HG02885 (cell line): Measurements from ENCODE around the gene AFP.
A peak's percentile ranks its signal among the peaks of the same experiment; 100 is the strongest.

Experiments
- ATAC-seq: cut with Tn5 transposase; IDR thresholded peaks from one replicate; pipeline ENCODE4 v1.9.1; 2021; ENCODE audit warnings: mild to moderate bottlenecking; ENCODE audit not compliant: unreplicated experiment, poor library complexity

Gene AFP

DNA sequence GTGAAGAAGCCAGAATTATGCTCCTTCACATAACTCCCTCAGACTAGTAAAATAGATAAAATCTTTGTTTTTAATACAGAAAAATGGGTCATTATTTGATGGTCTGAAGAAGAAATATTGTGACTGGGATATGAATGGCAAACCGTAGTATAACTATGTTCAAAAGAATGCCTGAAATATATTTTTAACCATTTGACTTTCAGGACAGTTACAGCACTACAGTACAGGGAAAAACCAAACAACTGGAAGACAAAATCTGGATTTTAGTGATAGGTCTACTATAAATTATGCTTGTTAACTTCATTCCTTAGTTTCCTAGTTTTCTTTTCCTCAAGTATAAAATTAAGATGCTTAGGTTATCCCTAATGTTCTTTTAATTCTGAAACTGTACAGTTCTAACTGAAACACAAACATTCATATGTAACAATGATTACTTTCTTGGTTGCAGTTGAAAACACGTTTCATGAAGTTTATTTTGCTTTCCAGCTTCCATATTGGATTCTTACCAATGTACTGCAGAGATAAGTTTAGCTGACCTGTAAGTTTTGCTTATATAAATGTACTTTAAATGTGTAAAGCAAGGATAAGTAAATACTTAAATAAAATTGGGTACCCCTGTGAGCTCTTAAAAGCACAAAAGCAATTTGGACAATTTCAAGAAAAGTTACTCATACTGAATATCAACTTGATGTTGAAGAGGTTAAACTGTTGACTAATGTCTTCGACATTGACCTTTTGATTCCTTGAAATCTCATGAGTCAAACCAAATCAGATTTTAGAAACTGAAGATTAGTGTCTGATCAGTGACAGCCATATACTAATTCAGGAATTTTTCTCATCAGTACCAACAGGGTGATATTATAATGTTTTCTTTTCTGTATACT is 895 bp downstream of the AFP start:
- no peak for ATAC-seq

DNA sequence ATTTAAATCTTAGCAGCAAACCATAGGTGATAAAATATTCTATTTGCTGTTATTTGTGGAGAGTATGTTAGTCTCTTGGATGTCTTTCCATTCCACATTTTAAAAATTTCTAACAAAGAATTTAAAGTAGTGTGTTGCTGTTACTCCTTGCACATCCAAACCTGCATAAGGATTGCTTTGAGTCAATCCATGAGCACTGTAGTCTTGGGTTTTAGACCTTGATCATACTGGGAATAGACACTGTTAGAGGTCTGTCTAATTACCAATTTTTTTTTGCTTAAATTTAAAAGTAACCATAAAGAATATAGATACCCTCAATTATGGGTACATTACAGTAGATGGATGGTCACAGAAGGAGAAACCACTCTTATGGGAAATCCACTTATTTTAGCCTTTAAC is 1.5 kb downstream of the AFP start:
- no peak for ATAC-seq

DNA sequence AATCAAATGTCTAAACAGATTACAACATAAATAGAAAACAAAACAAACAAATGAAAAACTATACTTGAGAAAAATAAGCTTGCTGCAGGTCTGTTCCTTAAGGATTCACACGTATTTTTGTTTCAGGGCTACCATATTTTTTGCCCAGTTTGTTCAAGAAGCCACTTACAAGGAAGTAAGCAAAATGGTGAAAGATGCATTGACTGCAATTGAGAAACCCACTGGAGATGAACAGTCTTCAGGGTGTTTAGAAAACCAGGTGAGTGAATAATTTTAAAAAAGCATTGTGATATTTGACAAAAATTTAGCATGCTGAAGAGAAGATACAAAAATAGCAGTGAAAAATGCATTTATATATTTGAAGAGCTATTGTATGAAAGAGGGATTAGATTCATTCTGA is 2.0 kb downstream of the AFP start:
- no peak for ATAC-seq

DNA sequence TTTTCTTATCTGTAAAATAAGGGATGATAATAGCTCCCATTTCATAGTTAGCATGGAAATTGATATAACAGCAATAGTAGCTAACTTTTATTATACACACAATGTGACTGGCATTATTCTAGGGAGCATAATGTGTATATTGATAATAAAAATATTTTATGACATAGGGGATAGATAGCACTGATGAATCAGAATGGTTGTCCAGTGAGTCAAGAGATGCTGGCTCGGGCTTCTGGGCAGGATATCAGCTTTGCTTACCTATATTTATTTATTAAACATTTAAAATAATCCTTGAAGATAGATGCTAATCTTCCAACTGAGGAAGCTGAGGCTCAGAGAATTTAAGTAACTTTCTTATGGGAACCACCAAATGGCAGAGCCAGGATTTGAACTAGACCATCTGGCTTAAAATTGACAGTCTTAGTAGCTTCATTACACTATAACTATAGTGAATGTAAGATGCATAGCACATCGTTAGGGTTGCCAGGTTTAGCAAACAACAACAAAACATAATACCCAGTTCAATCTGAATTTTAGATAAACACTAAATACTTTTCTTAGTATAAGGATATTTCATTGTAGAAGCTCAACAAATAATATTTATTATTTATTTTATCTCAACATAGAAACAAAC is 2.7 kb downstream of the AFP start:
- ATAC-seq, result no peak

DNA sequence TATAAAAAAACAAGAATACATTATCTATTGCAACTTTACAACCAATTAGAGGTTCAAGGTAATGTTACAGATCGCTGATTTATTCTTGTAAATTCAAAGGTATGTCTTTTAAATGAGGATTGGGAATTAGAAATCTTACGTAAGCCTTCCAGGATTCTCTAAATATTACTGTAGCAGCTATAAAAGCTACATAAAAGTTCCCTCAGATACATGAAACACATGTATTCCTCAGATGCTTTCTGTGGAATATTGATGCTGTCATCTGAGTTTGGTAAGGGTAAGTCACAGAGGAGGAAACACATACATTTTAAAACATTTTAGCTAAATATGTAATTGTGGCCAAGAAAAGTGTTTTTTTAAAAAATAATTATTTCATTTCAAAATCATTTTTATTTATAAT is 3.4 kb downstream of the AFP start:
- ATAC-seq, result no peak

DNA sequence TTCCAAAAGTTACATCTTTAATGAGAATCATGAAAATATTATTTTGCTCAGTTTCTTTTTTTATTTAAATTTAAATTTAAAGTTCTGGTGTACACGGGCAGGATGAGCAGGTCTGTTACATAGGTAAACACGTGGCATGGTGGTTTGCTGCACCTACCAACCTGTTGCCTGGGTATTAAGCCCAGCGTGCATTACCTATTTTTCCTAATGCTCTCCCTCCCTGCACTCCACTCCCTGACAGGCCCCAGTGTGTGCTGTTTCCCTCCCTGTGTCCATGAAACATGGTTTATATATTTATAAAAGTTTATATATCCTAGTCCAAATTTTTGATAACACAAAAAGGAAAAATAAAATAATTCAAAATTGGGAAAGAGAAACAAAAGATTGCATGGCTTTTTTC is 4.0 kb downstream of the AFP start:
- ATAC-seq, result no peak

DNA sequence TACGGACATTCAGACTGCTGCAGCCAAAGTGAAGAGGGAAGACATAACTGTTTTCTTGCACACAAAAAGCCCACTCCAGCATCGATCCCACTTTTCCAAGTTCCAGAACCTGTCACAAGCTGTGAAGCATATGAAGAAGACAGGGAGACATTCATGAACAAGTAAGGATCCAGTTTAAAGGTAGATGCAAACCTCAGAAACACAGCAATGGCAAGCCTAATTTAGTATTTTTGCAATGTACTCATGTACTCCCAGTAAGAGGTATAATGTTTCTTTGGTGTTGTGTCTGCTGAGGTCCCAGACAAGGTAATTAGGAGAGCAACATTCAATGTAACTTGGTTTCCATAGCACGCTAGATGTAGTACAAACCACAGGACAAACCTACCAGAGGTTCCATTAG is 4.6 kb downstream of the AFP start:
- ATAC-seq, result no peak

DNA sequence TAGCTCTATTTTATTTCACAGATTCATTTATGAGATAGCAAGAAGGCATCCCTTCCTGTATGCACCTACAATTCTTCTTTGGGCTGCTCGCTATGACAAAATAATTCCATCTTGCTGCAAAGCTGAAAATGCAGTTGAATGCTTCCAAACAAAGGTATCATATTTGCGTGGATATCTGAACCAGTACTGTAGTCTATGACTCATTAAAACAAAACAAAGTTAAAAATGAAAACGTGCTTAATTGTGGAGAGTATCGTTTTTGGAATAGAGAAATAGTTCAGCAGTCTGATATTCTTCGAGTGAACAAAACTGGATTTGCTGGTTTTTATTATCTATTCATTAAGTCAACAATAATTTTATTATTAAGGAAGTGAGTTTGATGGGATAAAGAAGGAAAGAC is 6.3 kb downstream of the AFP start:
- no peak for ATAC-seq

DNA sequence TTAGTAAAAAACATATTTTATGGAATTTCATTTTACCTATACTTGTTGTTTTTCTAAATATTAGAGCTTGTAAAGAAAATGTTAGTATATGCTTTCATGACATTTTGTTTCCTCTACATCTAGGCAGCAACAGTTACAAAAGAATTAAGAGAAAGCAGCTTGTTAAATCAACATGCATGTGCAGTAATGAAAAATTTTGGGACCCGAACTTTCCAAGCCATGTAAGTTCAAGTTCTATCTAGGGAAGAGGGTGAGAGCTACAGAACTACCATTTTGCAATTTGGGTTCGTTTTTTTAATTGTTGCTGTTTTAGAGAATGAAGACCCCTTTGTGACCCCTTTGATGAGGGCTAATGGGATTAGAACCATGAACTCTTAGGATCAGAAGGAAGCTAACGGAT is 7.2 kb downstream of the AFP start:
- no peak for ATAC-seq

DNA sequence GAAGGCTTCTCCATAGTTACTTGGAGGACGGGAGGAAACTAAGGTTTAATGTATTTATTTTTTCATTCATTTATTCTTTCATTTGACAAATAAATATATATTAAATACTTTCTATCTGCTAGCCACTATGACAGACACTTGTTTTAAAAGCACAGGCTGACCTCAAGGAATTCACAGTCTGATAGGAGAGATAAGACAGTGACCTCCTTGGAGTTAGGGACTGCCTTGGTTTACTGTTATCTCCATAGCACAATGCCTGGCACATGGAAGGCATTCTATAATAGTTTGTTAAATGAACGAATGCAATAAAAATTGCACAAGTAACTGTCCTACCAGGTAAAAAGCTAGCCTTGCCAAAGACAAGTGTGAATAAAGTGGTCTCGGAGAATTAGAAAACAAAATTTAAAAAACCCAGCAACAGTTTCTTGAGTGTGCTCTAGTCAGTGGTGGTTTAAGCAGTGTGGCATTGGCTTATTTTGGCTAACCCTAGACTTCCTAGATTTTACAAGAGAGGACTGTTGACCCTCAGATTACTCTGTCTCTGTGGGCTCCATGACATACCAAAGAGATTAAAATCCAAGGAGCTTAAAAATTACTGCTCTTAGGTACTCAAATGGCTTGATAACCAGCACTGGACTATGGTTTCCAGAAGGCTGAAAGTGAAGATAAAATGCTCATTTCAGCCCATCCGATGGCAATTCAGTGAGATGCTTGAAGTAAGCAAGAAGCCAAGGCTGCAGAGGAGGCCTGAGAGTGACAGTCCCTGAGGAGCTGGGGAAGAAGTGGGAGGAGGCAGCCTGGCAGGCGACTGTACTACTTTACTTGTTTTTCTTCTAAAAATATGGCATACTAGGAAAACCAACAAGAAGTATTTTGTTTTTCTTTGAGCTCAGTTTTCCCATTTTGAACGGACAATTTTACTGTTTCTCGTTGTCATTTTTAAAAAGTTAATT is 9.6 kb downstream of the AFP start:
- no peak for ATAC-seq

DNA sequence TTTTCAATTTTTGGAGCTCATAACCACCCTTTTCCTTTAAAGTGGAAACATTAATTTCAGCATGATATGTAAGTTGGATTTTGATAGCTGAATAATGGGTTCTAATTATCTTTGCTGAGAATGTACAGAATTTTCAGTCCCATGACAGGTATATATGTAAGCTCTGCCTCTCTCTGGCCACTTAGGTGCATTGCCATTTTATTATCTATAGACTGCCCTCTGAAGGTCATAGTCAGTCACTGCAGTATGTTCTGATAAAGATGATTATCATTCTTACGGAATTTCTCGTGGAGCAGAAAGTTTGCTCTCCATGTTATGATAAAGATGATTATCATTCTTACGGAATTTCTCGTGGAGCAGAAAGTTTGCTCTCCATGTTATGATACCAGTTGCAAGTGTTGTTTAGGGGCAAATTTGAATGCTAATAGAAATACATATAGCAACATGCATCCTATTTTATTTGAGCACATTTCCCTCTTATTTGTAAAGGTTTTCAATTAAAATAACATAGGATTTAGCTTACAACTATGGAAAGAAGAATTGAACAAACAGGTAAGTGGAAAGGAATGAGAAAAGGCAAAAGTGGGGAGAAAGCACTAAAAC is 10.4 kb downstream of the AFP start:
- ATAC-seq, result peak; percentile 100

DNA sequence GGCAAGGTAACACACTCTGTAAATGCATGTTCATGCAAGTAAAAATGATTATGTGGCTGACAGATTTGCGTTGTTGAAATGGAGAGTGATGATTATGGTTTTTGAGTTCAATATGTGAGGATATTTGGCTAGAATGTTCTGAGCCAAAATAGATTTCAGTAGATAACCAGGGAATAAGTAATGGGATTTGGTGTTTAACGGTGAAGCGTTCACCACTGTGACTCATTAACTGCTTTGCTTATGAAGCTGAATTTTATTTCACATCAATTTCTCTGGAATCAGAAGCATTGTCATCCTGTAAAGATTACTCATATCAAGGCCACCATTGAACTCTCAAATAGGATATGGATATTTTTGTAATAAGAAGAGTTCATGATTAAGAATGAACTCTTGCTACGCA is 11.7 kb downstream of the AFP start:
- no peak for ATAC-seq

DNA sequence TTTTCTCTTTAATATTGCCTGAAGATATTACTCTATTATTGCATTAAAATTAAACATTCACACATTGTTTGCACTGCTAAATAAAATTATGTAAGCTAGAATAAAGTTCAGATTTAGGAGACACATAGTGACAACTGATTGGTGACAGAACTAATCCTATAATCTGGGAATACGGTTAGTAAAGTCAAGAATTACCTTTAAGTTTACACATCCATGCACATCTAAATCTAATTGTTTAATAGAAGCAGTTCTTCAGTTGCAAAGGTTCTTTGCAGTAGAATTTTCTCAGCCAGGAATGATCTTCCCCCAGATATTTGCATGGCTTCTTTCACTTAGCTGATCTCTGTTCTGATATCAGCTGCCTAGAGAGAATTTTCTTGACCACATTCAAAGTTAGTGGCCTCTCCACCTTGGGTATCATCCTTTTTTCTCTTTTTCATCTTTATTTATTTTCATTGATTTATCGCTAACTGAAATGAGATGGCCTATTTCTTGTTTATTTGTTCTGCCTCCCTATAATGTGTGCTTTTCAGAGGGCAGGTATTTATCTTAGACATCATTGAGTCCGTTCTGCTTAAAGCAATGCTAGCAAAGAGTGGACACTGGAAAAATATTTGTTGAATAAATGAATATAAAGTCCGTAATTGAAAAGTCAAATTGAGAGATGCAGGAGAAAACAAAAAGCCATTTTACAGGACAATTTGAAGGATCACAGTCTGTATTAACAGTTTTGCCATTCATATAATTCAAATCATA is 12.6 kb downstream of the AFP start:
- no peak for ATAC-seq

DNA sequence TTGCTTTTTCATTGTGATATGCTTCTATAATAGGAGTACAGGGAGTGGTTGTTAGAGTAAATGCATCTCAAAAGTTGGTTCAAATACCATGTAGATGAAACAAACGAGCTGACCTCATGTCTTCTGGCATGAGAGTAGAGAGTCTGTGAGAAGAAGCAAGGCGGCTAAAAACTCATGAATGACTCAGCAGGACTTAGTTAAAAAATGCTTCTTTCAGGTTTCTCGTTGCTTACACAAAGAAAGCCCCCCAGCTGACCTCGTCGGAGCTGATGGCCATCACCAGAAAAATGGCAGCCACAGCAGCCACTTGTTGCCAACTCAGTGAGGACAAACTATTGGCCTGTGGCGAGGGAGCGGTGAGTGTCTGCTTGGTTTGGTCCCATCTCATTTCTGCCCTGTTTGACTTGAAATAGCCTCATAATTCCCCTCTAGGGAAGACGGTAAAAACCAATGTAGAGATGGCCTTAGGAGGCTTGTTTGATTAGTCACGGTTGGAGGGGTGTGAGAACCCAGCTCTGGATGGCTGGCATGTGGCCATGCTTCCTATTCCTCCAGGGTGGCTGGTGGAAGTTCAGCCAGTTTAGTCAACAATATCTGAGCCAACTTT is 14.5 kb downstream of the AFP start:
- no peak for ATAC-seq

DNA sequence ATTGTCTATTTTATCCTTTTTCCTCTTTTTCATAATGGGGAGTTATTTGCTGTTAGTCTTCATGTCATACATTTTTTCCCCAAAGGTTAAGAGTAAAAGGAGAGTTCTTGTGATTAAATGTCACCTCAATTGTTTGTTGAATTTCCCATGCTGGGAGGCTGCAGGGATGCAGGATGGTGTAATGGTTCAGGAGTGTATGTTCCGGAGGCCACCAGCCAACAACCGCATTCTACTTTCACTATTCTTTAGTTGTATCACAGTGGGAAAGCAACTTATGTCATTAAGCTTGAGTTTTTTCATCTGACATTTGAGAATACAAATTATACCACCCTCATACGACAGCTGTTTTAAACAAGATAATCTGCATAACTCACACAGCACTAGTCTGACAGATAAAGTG is 15.4 kb downstream of the AFP start:
- no peak for ATAC-seq

DNA sequence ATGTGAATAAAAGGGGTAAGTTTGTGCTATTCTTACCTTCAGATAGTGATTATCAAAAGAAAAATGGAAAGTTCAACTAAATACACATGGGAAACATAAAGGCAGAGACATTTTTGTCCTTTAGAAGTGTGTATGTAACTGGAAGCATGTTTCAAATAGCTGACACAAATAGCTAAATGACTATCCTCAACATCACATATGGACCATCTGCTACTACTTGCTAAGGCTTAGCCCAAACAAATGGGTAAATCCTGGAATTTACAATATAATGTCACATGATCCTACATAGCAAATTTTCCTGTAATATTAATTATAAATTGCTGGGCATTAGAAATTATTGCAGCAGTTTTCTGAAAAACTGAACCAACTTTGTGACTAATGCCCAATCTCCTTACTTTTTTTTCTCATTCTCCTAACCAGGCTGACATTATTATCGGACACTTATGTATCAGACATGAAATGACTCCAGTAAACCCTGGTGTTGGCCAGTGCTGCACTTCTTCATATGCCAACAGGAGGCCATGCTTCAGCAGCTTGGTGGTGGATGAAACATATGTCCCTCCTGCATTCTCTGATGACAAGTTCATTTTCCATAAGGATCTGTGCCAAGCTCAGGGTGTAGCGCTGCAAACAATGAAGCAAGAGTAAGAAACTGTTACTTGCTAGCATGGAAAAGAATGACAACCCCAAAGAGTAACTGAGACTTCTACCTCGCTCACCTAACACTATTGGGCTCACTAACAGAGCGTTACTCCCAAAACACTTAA is 16.1 kb downstream of the AFP start:
- no peak for ATAC-seq

DNA sequence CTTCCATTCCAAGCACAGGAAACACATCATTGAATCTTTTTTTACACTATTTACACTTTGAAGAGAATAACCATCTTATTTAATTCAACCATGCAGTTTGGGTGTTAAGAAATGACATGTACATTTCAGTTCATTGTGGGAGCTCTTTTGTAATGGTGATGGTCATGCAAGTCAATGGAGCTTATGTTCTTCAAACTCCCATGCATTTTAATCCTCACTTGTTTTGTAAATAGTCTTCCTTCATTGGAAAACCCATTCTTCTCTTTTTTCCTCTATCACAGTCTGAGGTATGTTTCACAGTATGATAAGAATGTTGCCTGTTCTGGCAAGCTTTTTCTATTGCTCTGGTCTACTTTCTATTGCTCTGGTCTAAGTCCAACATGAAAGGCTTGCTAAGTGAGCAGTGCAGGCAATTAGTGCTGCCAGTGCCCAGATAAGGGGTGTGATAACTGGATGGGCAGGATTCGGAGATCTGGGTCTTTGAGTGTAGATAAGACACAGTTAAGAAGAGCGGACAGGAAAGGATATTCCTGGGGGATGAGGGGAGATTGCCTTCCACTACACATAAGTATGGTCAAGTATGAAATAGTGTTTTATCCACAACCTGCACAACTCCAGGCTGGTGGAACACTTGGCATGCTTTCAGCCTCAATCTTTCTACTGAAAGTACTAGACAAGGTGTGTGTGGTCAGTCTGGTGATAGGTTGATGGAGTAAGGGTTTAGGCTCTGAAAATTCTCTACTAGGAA is 17.1 kb downstream of the AFP start:
- ATAC-seq, result no peak

DNA sequence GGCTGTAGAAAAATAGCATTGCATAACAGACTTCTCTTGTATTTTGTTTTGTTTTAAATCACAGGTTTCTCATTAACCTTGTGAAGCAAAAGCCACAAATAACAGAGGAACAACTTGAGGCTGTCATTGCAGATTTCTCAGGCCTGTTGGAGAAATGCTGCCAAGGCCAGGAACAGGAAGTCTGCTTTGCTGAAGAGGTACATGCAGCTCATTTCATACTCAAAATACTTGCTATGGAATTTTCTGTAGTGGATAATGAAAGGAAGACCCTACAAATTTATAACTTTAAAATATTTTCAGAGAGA is 17.6 kb downstream of the AFP start:
- no peak for ATAC-seq
